HEK293 (cell line): ENCODE data around the gene TBC1D5.

ENCODE experiments used
- CTCF ChIP-seq: fragments of 450-650 bp; formaldehyde crosslinking; IDR thresholded peaks from 2 replicates; pipeline ENCODE4 v1.5.1; 2016; ENCODE audit warnings: missing biosample characterization, missing genetic modification characterization
- PATZ1 ChIP-seq: fragments of 450-650 bp; formaldehyde crosslinking; IDR thresholded peaks from 2 replicates; pipeline ENCODE4 v1.5.1; 2016; ENCODE audit warnings: missing biosample characterization, missing genetic modification characterization
- ZNF140 ChIP-seq: fragments of 450-650 bp; formaldehyde crosslinking; IDR thresholded peaks from 2 replicates; pipeline ENCODE4 v1.5.1; 2016; ENCODE audit warnings: missing biosample characterization, missing genetic modification characterization
- ZNF324 ChIP-seq: fragments of 450-650 bp; formaldehyde crosslinking; IDR thresholded peaks from 2 replicates; pipeline ENCODE4 v1.5.1; 2016; ENCODE audit warnings: missing biosample characterization, missing genetic modification characterization
- ZNF366 ChIP-seq: fragments of 450-650 bp; formaldehyde crosslinking; conservative IDR thresholded peaks from 2 replicates; pipeline ENCODE4 v1.5.1; 2016; ENCODE audit warnings: missing biosample characterization, missing genetic modification characterization
- ZNF488 ChIP-seq: fragments of 450-650 bp; formaldehyde crosslinking; IDR thresholded peaks from 2 replicates; pipeline ENCODE4 v1.5.1; 2016; ENCODE audit warnings: missing biosample characterization, missing genetic modification characterization

GRCh38 chr3:17459470-17459993 lies 282.9 kb downstream of the TBC1D5 start:
- TF ChIP-seq PATZ1 (tag by site-specific recombination), result no peak
- no peak for TF ChIP-seq CTCF (tag by site-specific recombination)
- TF ChIP-seq ZNF488 (tag by site-specific recombination), result no peak
- no peak for TF ChIP-seq ZNF324 (tag by site-specific recombination)
- TF ChIP-seq ZNF140, result no peak
- TF ChIP-seq ZNF366 (tag by site-specific recombination), result no peak
